HFFc6 (cell line): Measurements from ENCODE around the gene HIF1A. TPM values are rescaled to one million over a fixed set of nuclear protein-coding genes. Genes with fewer than 3 reads are reported as not detected.

ENCODE experiments used
- DNase-seq: peaks from one replicate; pipeline ENCODE4 v3.0.0-alpha.2; 2018
- H3K27ac Mint-ChIP-seq: 2 replicates; pipeline ENCODE4 v1.8.0; 2020; ENCODE audit warnings: mild to moderate bottlenecking, mixed read lengths
- H3K27me3 Mint-ChIP-seq: 2 replicates; pipeline ENCODE4 v1.8.0; 2021; ENCODE audit warnings: mild to moderate bottlenecking, moderate library complexity, mixed read lengths; ENCODE audit not compliant: insufficient read depth
- H3K36me3 Mint-ChIP-seq: 2 replicates; pipeline ENCODE4 v1.8.0; 2021; ENCODE audit warnings: low read depth, mixed read lengths
- H3K4me1 Mint-ChIP-seq: 2 replicates; pipeline ENCODE4 v1.8.0; 2020; ENCODE audit warnings: low read depth, mixed read lengths
- H3K4me3 Mint-ChIP-seq: 2 replicates; pipeline ENCODE4 v1.8.0; 2020; ENCODE audit warnings: mild to moderate bottlenecking, moderate library complexity, mixed read lengths
- H3K9me3 Mint-ChIP-seq: 2 replicates; pipeline ENCODE4 v1.8.0; 2020; ENCODE audit warnings: mild to moderate bottlenecking, mixed read lengths
- CTCF ChIP-seq: fragments of 200-600 bp; sonication (generic); IDR thresholded peaks from 2 replicates; pipeline ENCODE4 v1.5.0; 2021; ENCODE audit warnings: antibody characterized with exemption, mild to moderate bottlenecking
- total RNA-seq, 6 experiments: library from RNA; stranded (reverse); fragmentation: NEBNext Ultra II Directional; extraction: Animal tissue kit (Norgen Biotek cat#: 25700); gene quantifications; 2 replicates in 1 of 6; 3 replicates in 5 of 6; pipeline ENCODE4 v1.2.3, GENCODE V29; 2021

HIF1A gene
- total RNA-seq, 6 experiments from 2014 or later: 217 to 265 (median 233) TPM

- peaks cover 7% of the 10 kb centered on the region for H3K4me1 Mint-ChIP-seq
- H3K27ac Mint-ChIP-seq: peak overlapping the region; percentile 26
- H3K4me3 Mint-ChIP-seq: no peak overlapping the region
- no peaks in the 10 kb centered on the region for H3K9me3 Mint-ChIP-seq
- H3K36me3 Mint-ChIP-seq: peaks cover 60% of the 10 kb centered on the region
- DNase-seq: no peak
- H3K27me3 Mint-ChIP-seq: no peaks in the 10 kb centered on the region; the same call in none of the 2 replicates
- TF ChIP-seq CTCF: no peak
Measured at GRCh38 chr14:61726778-61727658, 31.7 kb downstream of the HIF1A start.

GRCh38 chr14:61730756-61731373, 35.6 kb downstream of the HIF1A start:
- Mint-ChIP-seq H3K4me1 (peaks cover 11% of the 10 kb centered on the region; the same call in 1 of the 2 replicates), H3K9me3 (no peaks in the 10 kb centered on the region), H3K27ac (peak overlapping the region; percentile 52), H3K4me3 (no peak overlapping the region), H3K36me3 (peaks cover 78% of the 10 kb centered on the region), H3K27me3 (no peaks in the 10 kb centered on the region; the same call in none of the 2 replicates)
- no peak for DNase-seq
- TF ChIP-seq CTCF: peak; percentile 76

GRCh38 chr14:61733972-61734371, 38.7 kb downstream of the HIF1A start:
- no peaks in the 10 kb centered on the region; the same call in none of the 2 replicates for H3K27me3 Mint-ChIP-seq
- H3K4me1 Mint-ChIP-seq: peaks cover 21% of the 10 kb centered on the region
- no peak overlapping the region for H3K4me3 Mint-ChIP-seq
- DNase-seq: no peak
- H3K9me3 Mint-ChIP-seq: no peaks in the 10 kb centered on the region
- TF ChIP-seq CTCF: peak; percentile 31
- peaks cover 70% of the 10 kb centered on the region for H3K36me3 Mint-ChIP-seq
- H3K27ac Mint-ChIP-seq: peak overlapping the region; percentile 31

GRCh38 chr14:61736751-61737150, 41.4 kb downstream of the HIF1A start:
- Mint-ChIP-seq H3K9me3 (no peaks in the 10 kb centered on the region), H3K27me3 (no peaks in the 10 kb centered on the region; the same call in none of the 2 replicates), H3K36me3 (peaks cover 67% of the 10 kb centered on the region), H3K27ac (peak overlapping the region; percentile 72), H3K4me3 (no peak overlapping the region), H3K4me1 (peaks cover 21% of the 10 kb centered on the region)
- TF ChIP-seq CTCF: no peak
- DNase-seq: no peak

GRCh38 chr14:61737915-61738314, 42.6 kb downstream of the HIF1A start:
- Mint-ChIP-seq H3K4me1 (peaks cover 21% of the 10 kb centered on the region), H3K36me3 (peaks cover 58% of the 10 kb centered on the region), H3K27ac (peak overlapping the region; percentile 34; the same call in 1 of the 2 replicates), H3K9me3 (no peaks in the 10 kb centered on the region), H3K27me3 (no peaks in the 10 kb centered on the region; the same call in 1 of the 2 replicates), H3K4me3 (no peak overlapping the region)
- TF ChIP-seq CTCF: no peak
- DNase-seq: no peak
